Suppressor macrophage treated with lipopolysaccharide for 4 hours (primary cell): ENCODE results near the gene TNFRSF18.
"Not testable (repeated sequence)": the region's sequence is repeated elsewhere in the genome, so short reads cannot be mapped to it uniquely, and the experiment has no call there.

Experiments used
- DNase-seq: peaks from one replicate; pipeline ENCODE4 v3.0.0-alpha.2; 2020

The TNFRSF18 gene

GRCh38 chr1:1206376-1206965 lies at the start of gene TNFRSF18:
TNFRSF18 (minus strand) TSS chr1:1206592; CDS start chr1:1206571, 21 bp downstream.
- DNase-seq = no peak

- no peak for DNase-seq
Observed at GRCh38 chr1:1255611-1256010, 49.2 kb upstream of the TNFRSF18 start.

- DNase-seq = no peak
Observed at GRCh38 chr1:1255078-1255477, 48.7 kb upstream of the TNFRSF18 start.

GRCh38 chr1:1254667-1254998 lies 48.2 kb upstream of the TNFRSF18 start:
- no peak for DNase-seq

- DNase-seq = no peak
Observed at GRCh38 chr1:1253972-1254666, 47.7 kb upstream of the TNFRSF18 start.

- DNase-seq = no peak
Observed at GRCh38 chr1:1253314-1253713, 46.9 kb upstream of the TNFRSF18 start.

- DNase-seq = no peak
Observed at GRCh38 chr1:1250786-1251284, 44.4 kb upstream of the TNFRSF18 start.

- DNase-seq = not testable (repeated sequence)
Observed at GRCh38 chr1:1248009-1248913, 41.9 kb upstream of the TNFRSF18 start.

- no peak for DNase-seq
Observed at GRCh38 chr1:1247341-1247913, 41.0 kb upstream of the TNFRSF18 start.

- no peak for DNase-seq
Observed at GRCh38 chr1:1246577-1247340, 40.4 kb upstream of the TNFRSF18 start, which contains the start of gene C1QTNF12. C1QTNF12 (minus strand) TSS chr1:1246722; CDS start chr1:1246690, 32 bp downstream.

GRCh38 chr1:1245817-1246576 lies 39.6 kb upstream of the TNFRSF18 start:
- DNase-seq = no peak

GRCh38 chr1:1245178-1245816 lies 38.9 kb upstream of the TNFRSF18 start:
- no peak for DNase-seq

- no peak for DNase-seq
Observed at GRCh38 chr1:1244192-1244811, 37.9 kb upstream of the TNFRSF18 start.

- no peak for DNase-seq
Observed at GRCh38 chr1:1243807-1244191, 37.4 kb upstream of the TNFRSF18 start.

GRCh38 chr1:1243266-1243660 lies 36.9 kb upstream of the TNFRSF18 start:
- no peak for DNase-seq

GRCh38 chr1:1242461-1243265 lies 36.3 kb upstream of the TNFRSF18 start:
- DNase-seq = no peak

- no peak for DNase-seq
Observed at GRCh38 chr1:1241588-1242219, 35.3 kb upstream of the TNFRSF18 start.

GRCh38 chr1:1240822-1241587 lies 34.6 kb upstream of the TNFRSF18 start:
- DNase-seq = no peak
